GM19035 (cell line): Measurements from ENCODE around the gene HINT3.
"Not testable (repeated sequence)": the region's sequence is repeated elsewhere in the genome, so short reads cannot be mapped to it uniquely, and the experiment has no call there.

Source experiments
- ATAC-seq: cut with Tn5 transposase; IDR thresholded peaks from one replicate; pipeline ENCODE4 v1.9.1; 2021; ENCODE audit not compliant: unreplicated experiment

The HINT3 gene

DNA sequence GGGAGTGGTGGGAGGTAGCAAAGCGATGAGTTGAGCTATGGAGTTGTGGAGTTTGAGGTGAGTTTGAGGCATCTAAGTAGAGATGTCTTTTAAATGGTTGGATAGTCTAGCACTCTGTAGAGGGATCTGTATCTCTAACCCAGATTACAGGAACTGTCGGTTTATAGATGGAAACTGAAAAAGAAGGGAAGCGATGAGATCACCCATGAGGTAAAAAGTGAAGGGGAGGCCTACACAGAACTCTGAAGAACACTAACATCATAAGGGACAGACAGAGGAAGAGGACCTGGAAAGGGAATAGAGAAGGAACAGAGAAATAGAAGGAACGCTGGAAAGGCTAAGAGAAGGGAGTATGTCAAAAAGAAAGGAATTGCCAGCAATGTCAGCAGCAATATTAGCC is 2.5 kb downstream of the HINT3 start:
- ATAC-seq, result no peak

- no peak for ATAC-seq
Measured at GRCh38 chr6:125961117-125961516, 4.5 kb downstream of the HINT3 start.

DNA sequence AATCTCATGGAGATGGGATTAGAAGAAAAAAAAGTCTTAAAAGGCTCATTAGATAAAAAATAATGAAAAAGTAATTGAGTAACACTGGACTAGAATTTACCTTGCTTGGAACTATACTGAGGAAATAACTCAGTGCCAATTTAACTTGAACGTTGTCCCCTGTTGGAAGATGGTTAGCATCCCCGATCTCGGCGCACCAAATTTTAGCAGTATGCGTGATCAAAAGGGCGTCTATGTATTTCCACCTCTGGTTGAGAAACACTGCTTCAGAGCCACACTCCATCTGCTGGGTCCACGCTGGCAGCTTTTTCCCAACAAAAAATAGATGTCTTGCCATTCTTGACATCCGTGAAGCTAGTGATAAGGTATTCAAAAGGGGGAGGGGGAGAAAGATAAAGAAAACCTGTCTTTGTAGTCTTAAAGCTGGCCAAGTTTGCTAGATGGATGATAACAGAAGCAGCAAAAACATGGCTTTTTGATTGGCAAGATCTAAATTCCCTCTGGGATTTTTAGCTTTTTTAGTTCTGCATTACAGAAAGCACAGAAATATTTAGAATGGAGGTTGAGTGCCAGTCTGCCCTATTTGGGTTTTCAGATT is 6.4 kb downstream of the HINT3 start:
- no peak for ATAC-seq

DNA sequence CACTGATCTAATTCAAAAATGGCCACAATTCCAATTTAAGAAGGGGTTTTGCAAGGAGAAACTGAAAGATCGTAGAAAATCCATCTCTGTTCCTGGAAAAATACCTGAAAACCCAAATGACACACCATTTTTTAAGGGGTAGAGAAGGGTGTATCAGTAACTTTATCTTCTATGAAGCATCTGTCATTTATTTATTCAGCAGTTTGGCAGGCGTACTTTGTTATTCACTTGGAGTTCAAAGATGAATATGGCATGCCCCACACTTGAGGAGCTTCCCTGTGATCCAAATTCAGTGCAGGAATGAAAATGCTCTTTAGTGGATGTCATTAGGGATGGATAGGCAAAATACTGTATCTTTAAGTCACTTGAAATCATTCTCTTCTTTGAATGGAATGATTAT is 7.2 kb downstream of the HINT3 start:
- ATAC-seq, result no peak

GRCh38 chr6:125966569-125966968 is 10.0 kb downstream of the HINT3 start:
- ATAC-seq, result no peak

- ATAC-seq, result peak; percentile 60
Measured at GRCh38 chr6:125968493-125968892, 11.9 kb downstream of the HINT3 start.

DNA sequence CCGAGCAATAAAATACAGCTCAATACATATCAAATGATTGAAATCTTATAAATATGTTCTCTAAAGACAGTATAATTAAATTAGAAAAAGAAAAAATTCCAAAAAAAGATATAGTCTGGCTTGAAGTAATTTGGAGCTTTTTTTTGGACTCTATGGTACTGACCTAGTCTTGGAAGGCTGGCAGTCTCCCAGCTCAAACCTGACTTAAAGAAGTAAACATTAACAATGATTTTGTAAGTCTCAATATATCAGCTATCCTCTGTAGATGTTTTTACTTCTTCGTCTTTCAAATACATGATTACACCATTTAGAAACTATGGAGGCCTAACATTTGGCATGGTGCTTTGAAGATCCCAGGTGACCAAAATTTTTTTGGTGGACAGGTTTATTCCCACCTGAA is 14.2 kb downstream of the HINT3 start:
- no peak for ATAC-seq

- not testable (repeated sequence) for ATAC-seq
Measured at GRCh38 chr6:125972478-125972877, 15.9 kb downstream of the HINT3 start.

- ATAC-seq, result peak; percentile 90
Measured at GRCh38 chr6:125974214-125974866, 17.8 kb downstream of the HINT3 start.

- no peak for ATAC-seq
Measured at GRCh38 chr6:125979101-125979500, 22.5 kb downstream of the HINT3 start.

DNA sequence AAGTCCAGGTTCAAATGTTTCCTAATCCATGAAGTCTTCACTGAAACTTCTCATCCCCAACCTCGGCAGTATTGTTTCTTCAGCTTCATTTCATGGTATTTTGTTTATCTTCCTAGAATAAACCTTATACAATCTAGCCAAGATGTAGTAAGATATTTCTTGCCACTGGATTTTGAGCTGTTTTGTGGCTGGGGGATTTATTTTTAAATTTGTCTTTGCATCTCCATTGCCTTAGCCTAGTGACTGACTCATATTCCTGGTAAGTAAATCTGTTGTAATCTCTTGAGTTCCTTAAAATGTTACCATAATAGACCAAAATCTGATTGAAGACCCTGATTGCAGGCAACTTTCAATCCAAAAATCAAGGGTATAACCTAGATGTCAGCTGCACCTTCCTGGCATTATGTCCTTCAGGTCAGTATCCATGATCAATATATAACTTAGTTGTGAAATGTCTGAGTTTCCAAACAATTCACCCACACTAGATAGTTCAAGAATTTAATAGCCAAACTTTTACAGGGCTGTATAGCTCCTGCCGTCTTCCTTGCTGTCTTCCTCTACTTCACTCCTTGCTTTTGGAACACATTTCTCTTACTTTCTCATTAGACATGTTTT is 25.1 kb downstream of the HINT3 start:
- no peak for ATAC-seq

- ATAC-seq, result no peak
Measured at GRCh38 chr6:125983246-125983945, 26.8 kb downstream of the HINT3 start.

GRCh38 chr6:125984311-125984710 is 27.7 kb downstream of the HINT3 start:
- ATAC-seq, result no peak

- no peak for ATAC-seq
Measured at GRCh38 chr6:125985522-125985921, 29.0 kb downstream of the HINT3 start.

DNA sequence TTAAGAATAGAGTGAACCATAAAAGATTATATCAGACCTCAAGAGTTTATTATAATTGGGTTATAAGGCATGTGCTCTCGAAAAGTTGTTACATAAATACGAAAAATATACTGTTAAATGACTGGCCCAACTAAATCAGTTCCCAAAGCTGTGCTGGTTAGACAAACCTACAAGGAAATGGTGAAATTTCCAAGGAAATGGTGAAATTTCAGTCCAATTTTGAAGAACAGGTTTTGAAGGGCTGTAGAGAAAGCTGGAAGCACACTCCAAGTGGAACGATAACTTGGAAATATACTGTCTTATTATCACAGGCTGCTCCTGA is 29.4 kb downstream of the HINT3 start:
- ATAC-seq, result no peak

- peak; percentile 95 for ATAC-seq
Measured at GRCh38 chr6:125986301-125987025, 29.9 kb downstream of the HINT3 start, which contains the start of gene TRMT11. TSS of gene TRMT11 (plus strand) at chr6:125986540. CDS start at chr6:125986551, 11 bp downstream.

GRCh38 chr6:125987026-125987617 is 30.6 kb downstream of the HINT3 start:
- peak; percentile 35 for ATAC-seq

- no peak for ATAC-seq
Measured at GRCh38 chr6:125988280-125988679, 31.7 kb downstream of the HINT3 start.

GRCh38 chr6:125989631-125990030 is 33.1 kb downstream of the HINT3 start:
- no peak for ATAC-seq

GRCh38 chr6:125991653-125992052 is 35.1 kb downstream of the HINT3 start:
- no peak for ATAC-seq
